ENCODE results near the gene TUBGCP3. TPM values are rescaled to one million over a fixed set of nuclear protein-coding genes. Genes with fewer than 3 reads are reported as not detected.
A peak's percentile ranks its signal among the peaks of the same experiment; 100 is the strongest.

Gene TUBGCP3
- total RNA-seq, 1 donor from 2014 or later = 36.6 TPM

- H3K27me3 Mint-ChIP-seq (ENCODE audit: unreplicated experiment) = peaks cover 5% of the 10 kb centered on the region
- no peak overlapping the region for H3K27ac Mint-ChIP-seq (ENCODE audit: unreplicated experiment)
- H3K4me1 Mint-ChIP-seq (ENCODE audit: low read depth, unreplicated experiment) = no peaks in the 10 kb centered on the region
- no peak for TF ChIP-seq CTCF (IDR thresholded peaks at IDR 0.05; ENCODE audit: partially characterized antibody, unreplicated experiment)
- no peaks in the 10 kb centered on the region for H3K36me3 Mint-ChIP-seq (ENCODE audit: unreplicated experiment)
- DNase-seq = no peak
- H3K4me3 Mint-ChIP-seq (ENCODE audit: unreplicated experiment) = no peak overlapping the region
- no peaks in the 10 kb centered on the region for H3K9me3 Mint-ChIP-seq (ENCODE audit: unreplicated experiment)
These were observed 38.2 kb upstream of the TUBGCP3 start for GRCh38 chr13:112626124-112626523.

- no peaks in the 10 kb centered on the region for H3K4me1 Mint-ChIP-seq (ENCODE audit: low read depth, unreplicated experiment)
- DNase-seq = no peak
- TF ChIP-seq CTCF (IDR thresholded peaks at IDR 0.05; ENCODE audit: partially characterized antibody, unreplicated experiment) = no peak
- no peaks in the 10 kb centered on the region for H3K36me3 Mint-ChIP-seq (ENCODE audit: unreplicated experiment)
- H3K9me3 Mint-ChIP-seq (ENCODE audit: unreplicated experiment) = no peaks in the 10 kb centered on the region
- peaks cover 5% of the 10 kb centered on the region for H3K27me3 Mint-ChIP-seq (ENCODE audit: unreplicated experiment)
- no peak overlapping the region for H3K27ac Mint-ChIP-seq (ENCODE audit: unreplicated experiment)
- H3K4me3 Mint-ChIP-seq (ENCODE audit: unreplicated experiment) = no peak overlapping the region
These were observed 37.7 kb upstream of the TUBGCP3 start for GRCh38 chr13:112625698-112626097.

- TF ChIP-seq CTCF (IDR thresholded peaks at IDR 0.05; ENCODE audit: partially characterized antibody, unreplicated experiment) = no peak
- peak overlapping the region; percentile 15 for H3K4me3 Mint-ChIP-seq (ENCODE audit: unreplicated experiment)
- H3K27me3 Mint-ChIP-seq (ENCODE audit: unreplicated experiment) = peaks cover 8% of the 10 kb centered on the region
- H3K9me3 Mint-ChIP-seq (ENCODE audit: unreplicated experiment) = no peaks in the 10 kb centered on the region
- DNase-seq = no peak
- H3K36me3 Mint-ChIP-seq (ENCODE audit: unreplicated experiment) = no peaks in the 10 kb centered on the region
- H3K4me1 Mint-ChIP-seq (ENCODE audit: low read depth, unreplicated experiment) = no peaks in the 10 kb centered on the region
- no peak overlapping the region for H3K27ac Mint-ChIP-seq (ENCODE audit: unreplicated experiment)
These were observed 36.9 kb upstream of the TUBGCP3 start for GRCh38 chr13:112624602-112625430.

GRCh38 chr13:112624040-112624439, 36.1 kb upstream of the TUBGCP3 start:
- Mint-ChIP-seq H3K27me3 (ENCODE audit: unreplicated experiment) (peaks cover 8% of the 10 kb centered on the region), H3K27ac (ENCODE audit: unreplicated experiment) (no peak overlapping the region), H3K4me3 (ENCODE audit: unreplicated experiment) (no peak overlapping the region), H3K4me1 (ENCODE audit: low read depth, unreplicated experiment) (no peaks in the 10 kb centered on the region), H3K36me3 (ENCODE audit: unreplicated experiment) (no peaks in the 10 kb centered on the region), H3K9me3 (ENCODE audit: unreplicated experiment) (no peaks in the 10 kb centered on the region)
- no peak for TF ChIP-seq CTCF (IDR thresholded peaks at IDR 0.05; ENCODE audit: partially characterized antibody, unreplicated experiment)
- DNase-seq = no peak

- H3K4me3 Mint-ChIP-seq (ENCODE audit: unreplicated experiment) = no peak overlapping the region
- peaks cover 8% of the 10 kb centered on the region for H3K27me3 Mint-ChIP-seq (ENCODE audit: unreplicated experiment)
- H3K27ac Mint-ChIP-seq (ENCODE audit: unreplicated experiment) = no peak overlapping the region
- H3K4me1 Mint-ChIP-seq (ENCODE audit: low read depth, unreplicated experiment) = no peaks in the 10 kb centered on the region
- TF ChIP-seq CTCF (IDR thresholded peaks at IDR 0.05; ENCODE audit: partially characterized antibody, unreplicated experiment) = no peak
- no peaks in the 10 kb centered on the region for H3K9me3 Mint-ChIP-seq (ENCODE audit: unreplicated experiment)
- H3K36me3 Mint-ChIP-seq (ENCODE audit: unreplicated experiment) = no peaks in the 10 kb centered on the region
- no peak for DNase-seq
These were observed 35.2 kb upstream of the TUBGCP3 start for GRCh38 chr13:112623051-112623711.
